K562 (cell line): Measurements from ENCODE around the gene TNFRSF18. TPM values are rescaled to one million over a fixed set of nuclear protein-coding genes. Genes with fewer than 3 reads are reported as not detected.

Source experiments
- ATAC-seq: fragments of 200-7000 bp; cut with Tn5 transposase; 3 replicates; pipeline ENCODE4 v1.9.1; 2020; ENCODE audit warnings: moderate library complexity
- BruUV-seq: library from RNA; stranded (reverse); fragments of 400-500 nt; replicated peaks from 2 replicates; lab custom pipeline; 2021; lab: Mats Ljungman, UMichigan
- CTCF ChIA-PET: fragments of 300-600 bp; formaldehyde crosslinking; extraction: SDS; loops from one replicate; lab custom pipeline; 2021; ENCODE audit warnings: low intra/inter-chr PET ratio; lab: Yijun Ruan, JAX
- POLR2A ChIA-PET: fragments of 300-600, 350-650 bp; sonication (Branson Sonifier 250); formaldehyde crosslinking; extraction: SDS; loops from one replicate; lab custom pipeline; 2021; ENCODE audit warnings: antibody characterized with exemption, inconsistent platforms; lab: Yijun Ruan, JAX
- DNase-seq, 4 experiments: peaks; one replicate each; pipeline versions ENCODE4 v3.0.0 to v3.0.0-alpha.2; 2011 to 2018; ENCODE audit warnings: low spot score in 3 of 4, mixed read lengths in 3 of 4; ENCODE audit errors: extremely low read depth in 1 of 4
- FAIRE-seq: peaks from 2 replicates; lab custom pipeline; 2011; peaks lifted over from hg19 to GRCh38; lab: Jason Lieb, UNC
- H2AFZ ChIP-seq: 2 replicates; pipeline ENCODE4 v1.6.0; 2011; ENCODE audit warnings: low read depth, low read length, control low read depth, inconsistent platforms
- H3K27ac ChIP-seq: fragments of 200-600 bp; 3 replicates; pipeline ENCODE4 v1.8.0; 2011; ENCODE audit warnings: low read depth, mild to moderate bottlenecking, control low read depth, inconsistent platforms, low read length, moderate library complexity, mixed read lengths; ENCODE audit errors: extremely low read depth
- H3K27me3 ChIP-seq, 2 experiments: fragments of 300-600 bp in 1 of 2; 2 replicates in 1 of 2; 3 replicates in 1 of 2; pipeline versions ENCODE4 v1.6.0 to v1.8.0; 2011; ENCODE audit warnings: inconsistent platforms in 2 of 2, low read length in 2 of 2, mild to moderate bottlenecking in 1 of 2, mixed read lengths in 1 of 2, moderate library complexity in 1 of 2; ENCODE audit not compliant: control insufficient read depth in 2 of 2, insufficient read depth in 2 of 2
- H3K36me3 ChIP-seq: fragments of 300-600 bp; 3 replicates; pipeline ENCODE4 v1.8.0; 2011; ENCODE audit warnings: mild to moderate bottlenecking, low read length, inconsistent platforms; ENCODE audit not compliant: control insufficient read depth, insufficient read depth
- H3K4me1 ChIP-seq, 2 experiments: fragments of 200-600 bp in 1 of 2; replicated peaks in 1 of 2; 2 replicates in 1 of 2; 3 replicates in 1 of 2; pipeline versions ENCODE4 v1.5.1 to v1.8.0; 2011; ENCODE audit warnings: inconsistent platforms in 2 of 2, low read length in 2 of 2, mild to moderate bottlenecking in 1 of 2, mixed read lengths in 1 of 2, moderate library complexity in 1 of 2; ENCODE audit not compliant: control insufficient read depth in 2 of 2, insufficient read depth in 2 of 2
- H3K4me2 ChIP-seq: 2 replicates; pipeline ENCODE4 v1.6.1; 2011; ENCODE audit warnings: low read length, control low read depth, inconsistent platforms, mixed read lengths; ENCODE audit not compliant: insufficient read depth
- H3K4me3 ChIP-seq: fragments of 200-600 bp; sonication (generic), shearing (Covaris generic); 2 replicates; pipeline ENCODE4 v1.5.1; 2016; ENCODE audit warnings: control low read depth, inconsistent platforms
- H3K79me2 ChIP-seq: fragments of 200-600 bp; 3 replicates; pipeline ENCODE4 v1.8.0; 2011; ENCODE audit warnings: low read length, inconsistent platforms; ENCODE audit not compliant: control insufficient read depth, insufficient read depth
- H3K9ac ChIP-seq, 2 experiments: 2 replicates each; pipeline versions ENCODE4 v1.6.0 to v1.6.1; 2011; ENCODE audit warnings: low read depth in 2 of 2, low read length in 2 of 2, control low read depth in 1 of 2, inconsistent platforms in 1 of 2, mild to moderate bottlenecking in 1 of 2, mixed read lengths in 1 of 2; ENCODE audit not compliant: insufficient read depth in 1 of 2
- H3K9me1 ChIP-seq: one replicate; pipeline ENCODE4 v1.6.0; 2011; ENCODE audit warnings: inconsistent platforms, mild to moderate bottlenecking, low read length, moderate library complexity; ENCODE audit not compliant: control insufficient read depth, insufficient read depth
- H3K9me3 ChIP-seq: replicated peaks from 2 replicates; pipeline ENCODE4 v1.5.1; 2011; ENCODE audit warnings: low read depth, low read length, inconsistent platforms; ENCODE audit not compliant: control insufficient read depth, insufficient read depth
- H4K20me1 ChIP-seq: replicated peaks from 2 replicates; pipeline ENCODE4 v1.6.1; 2011; ENCODE audit warnings: low read length, inconsistent platforms, mixed read lengths; ENCODE audit not compliant: control insufficient read depth, insufficient read depth
- ATF3 ChIP-seq, 2 experiments: fragments of 450-650 bp in 1 of 2; sonication (generic) in 1 of 2; formaldehyde crosslinking in 1 of 2; IDR thresholded peaks in 1 of 2; conservative IDR thresholded peaks in 1 of 2; 2 replicates each; pipeline versions ENCODE4 v1.6.1 to v1.8.1; 2016 to 2023; ENCODE audit warnings: mild to moderate bottlenecking in 2 of 2, moderate library complexity in 2 of 2, inconsistent platforms in 1 of 2, missing genetic modification reagents in 1 of 2
- HMG20B ChIP-seq: fragments of 250-450 bp; sonication (Bioruptor Pico); IDR thresholded peaks from 2 replicates; pipeline ENCODE4 v1.5.0; 2021; ENCODE audit warnings: mild to moderate bottlenecking
- WGBS: fragments of 100-300 bp; shearing (Covaris generic); methylation state at CpG from one replicate; pipeline ENCODE4 v1.1.6; 2016; ENCODE audit warnings: low coverage, mixed read lengths; ENCODE audit not compliant: insufficient coverage; ENCODE audit errors: missing lambda C conversion rate; 5-methylcytosine and 5-hydroxymethylcytosine counted together
- in situ Hi-C: fragments of 300-500 bp; cut with MboI; formaldehyde crosslinking; loops from 4 replicates; pipeline ENCODE4 v1.15.0; 2018; ENCODE audit warnings: inconsistent platforms, mixed read lengths
- intact Hi-C: fragments of 100-400 bp; cut with micrococcal nuclease; formaldehyde crosslinking; loops from 2 replicates; pipeline ENCODE4 v1.14.2; 2022
- polyA plus RNA-seq, 8 experiments: library from polyadenylated mRNA; depleted of rRNA in 4 of 8; stranded (reverse) in 5 of 8; unstranded in 3 of 8; fragments of >200 nt; fragmentation: Nextera tagmentation in 2 of 8; fragmentation: Illumina TruSeq in 1 of 8; extraction: Ambion mirVana in 2 of 8; extraction: Trizol in 1 of 8; gene quantifications; 2 replicates each; pipeline versions ENCODE4 v1.2.1 to v1.2.3, GENCODE V29; 2011 to 2014; ENCODE audit warnings: inconsistent platforms in 1 of 8, missing spikeins in 1 of 8
- total RNA-seq, 7 experiments: library from RNA; depleted of rRNA in 6 of 7; stranded (reverse); fragments of >200 nt in 6 of 7; fragmentation: Illumina TruSeq in 2 of 7; extraction: Trizol in 2 of 7; gene quantifications; 2 replicates each; pipeline versions ENCODE4 v1.2.1 to v1.2.3, GENCODE V29; 2011 to 2021; ENCODE audit warnings: low replicate concordance in 1 of 7

The TNFRSF18 gene
- total and polyA plus RNA-seq, 9 of the 15 experiments (the other 6 are each of a cell fraction or from before 2014, with no cell fraction given) = 0.24 to 0.27 TPM; not detected in 7

GRCh38 chr1:1179346-1179982 lies 26.9 kb downstream of the TNFRSF18 start:
- peaks cover 32 to 59% of the 10 kb centered on the region in 2 experiments for H3K27me3 ChIP-seq
- H3K9me3 ChIP-seq = 0 out of 2 replicates have a peak, but pooled peaks cover 1% of the 10 kb centered on the region
- H2AFZ ChIP-seq = no peak overlapping the region
- FAIRE-seq = no peak
- H3K9me1 ChIP-seq = no peaks in the 10 kb centered on the region
- BruUV-seq = no TSS peak
- H4K20me1 ChIP-seq = no peaks in the 10 kb centered on the region; the same call in 1 of the 2 replicates
- peaks cover 0 to 76% of the 10 kb centered on the region in 2 experiments; a peak in 2 of 5 replicates for H3K4me1 ChIP-seq
- CTCF ChIA-PET = no interaction called here
- POLR2A ChIA-PET = interaction anchor here (0.8 kb wide), 1 partner anchor 11 kb away, joined by 3 read pairs; no protein-coding TSS in a partner anchor
- H3K27ac ChIP-seq = no peak overlapping the region
- TF ChIP-seq ATF3 (IDR thresholded peaks at IDR 0.05) (0 out of 2 replicates have a peak, but pooled peaks have one; percentile 23), ATF3 (CRISPR knock-in tag; conservative IDR thresholded peaks at IDR 0.05) (no peak), HMG20B (CRISPR knock-in tag) (no peak)
- TF ChIP-seq, all 486 proteins: peak for 1
- no peak for DNase-seq
- Histone ChIP-seq H3K4me3 (no peak overlapping the region), H3K9ac (peak overlapping the region in 1 of 2 experiments; percentile 58; a peak in 1 of 4 replicates), H3K4me2 (no peak overlapping the region), H3K36me3 (no peaks in the 10 kb centered on the region), H3K79me2 (no peaks in the 10 kb centered on the region)
- ATAC-seq = no peak
- in situ Hi-C loops (no loop called here), intact Hi-C loops (no loop called here)
- WGBS = 43% methylated on average over 18 of the region's 25 CpGs
